Keratinocyte (primary cell): Measurements from ENCODE around the gene JAZF1.

Experiments used
- CTCF ChIP-seq, 3 experiments: IDR thresholded peaks in 1 of 3; conservative IDR thresholded peaks in 1 of 3; optimal IDR thresholded peaks in 1 of 3; 2 replicates in 2 of 3; 3 replicates in 1 of 3; pipeline versions ENCODE3 to v1.5.1; 2011; ENCODE audit warnings: low read length in 3 of 3, mild to moderate bottlenecking in 3 of 3, moderate library complexity in 2 of 3, control low read depth in 1 of 3, inconsistent platforms in 1 of 3; ENCODE audit not compliant: insufficient read depth in 2 of 3; ENCODE audit errors: extremely low read depth in 1 of 3
- EZH2 ChIP-seq: IDR thresholded peaks from one replicate; pipeline ENCODE4 v1.6.1; 2012; ENCODE audit warnings: inconsistent platforms, mild to moderate bottlenecking, low read length, moderate library complexity

- TF ChIP-seq CTCF (optimal IDR thresholded peaks at IDR 0.05 in 1 of 3, IDR thresholded peaks at IDR 0.05 in 1 of 3, conservative IDR thresholded peaks at IDR 0.05 in 1 of 3; ENCODE audit: extremely low read depth in 1 of 3, insufficient read depth in 2 of 3, low read length in 3 of 3) (no peak), EZH2 (no peak)
Observed at GRCh38 chr7:28128608-28129007, 52.0 kb downstream of the JAZF1 start.
